Subcutaneous abdominal adipose tissue (tissue), 5 donors: ENCODE measurements around the gene ANAPC15.

Experiments
- H3K27ac ChIP-seq: one replicate; pipeline ENCODE4 v1.7.0; 2013; ENCODE audit warnings: low read depth, mild to moderate bottlenecking, inconsistent platforms, low read length, moderate library complexity
- H3K27me3 ChIP-seq, 5 donors: one replicate each; pipeline ENCODE4 v1.7.0; 2013; ENCODE audit warnings: low read length in 5 of 5, inconsistent platforms in 1 of 5; ENCODE audit not compliant: control insufficient read depth in 5 of 5, insufficient read depth in 4 of 5
- H3K36me3 ChIP-seq, 5 donors: one replicate each; pipeline ENCODE4 v1.7.0; 2013; ENCODE audit warnings: low read length in 5 of 5; ENCODE audit not compliant: control insufficient read depth in 5 of 5, insufficient read depth in 5 of 5
- H3K4me1 ChIP-seq, 5 donors: one replicate each; pipeline ENCODE4 v1.7.0; 2013; ENCODE audit warnings: low read length in 5 of 5, mild to moderate bottlenecking in 3 of 5, moderate library complexity in 1 of 5; ENCODE audit not compliant: control insufficient read depth in 5 of 5, insufficient read depth in 5 of 5
- H3K4me3 ChIP-seq, 5 donors: one replicate each; pipeline ENCODE4 v1.7.0; 2013; ENCODE audit warnings: low read length in 5 of 5, low read depth in 1 of 5
- H3K9ac ChIP-seq, 5 donors: one replicate each; pipeline ENCODE4 v1.7.0; 2013; ENCODE audit warnings: low read length in 5 of 5, mild to moderate bottlenecking in 4 of 5, moderate library complexity in 3 of 5
- H3K9me3 ChIP-seq, 5 donors: one replicate each; pipeline ENCODE4 v1.7.0; 2013; ENCODE audit warnings: low read length in 5 of 5; ENCODE audit not compliant: control insufficient read depth in 5 of 5
- donor health status: healthy.
- donor health status: healthy.
- donor health status: healthy.
- donor health status: healthy.
- donor health status: healthy.

The ANAPC15 gene

DNA sequence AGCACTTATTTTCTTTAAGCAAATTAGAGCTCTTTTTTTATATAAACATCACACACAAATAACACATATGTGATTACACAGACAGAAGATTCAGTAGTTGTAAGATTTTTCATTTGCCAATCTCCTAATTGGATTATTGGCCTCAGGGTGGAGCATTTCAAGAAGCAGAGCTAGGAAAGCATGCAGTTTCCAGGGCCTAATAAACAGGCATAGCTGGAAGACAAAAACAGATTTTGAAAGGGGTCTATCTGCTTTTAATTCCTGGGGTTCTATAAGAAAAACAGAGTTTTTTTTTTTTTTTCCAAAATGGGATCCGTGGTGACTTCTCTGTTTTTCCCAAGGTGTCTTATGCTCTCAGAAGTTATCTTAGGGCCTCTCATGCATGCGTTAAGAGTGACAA lies 15.4 kb upstream of the ANAPC15 start:
- Histone ChIP-seq H3K27me3 (no peaks in the 10 kb centered on the region), H3K9me3 (no peaks in the 10 kb centered on the region), H3K4me1 (peaks cover 0 to 1% (median 0%) of the 10 kb centered on the region in 5 donors), H3K36me3 (no peaks in the 10 kb centered on the region), H3K9ac (no peak overlapping the region), H3K27ac (no peak overlapping the region), H3K4me3 (no peak overlapping the region)

DNA sequence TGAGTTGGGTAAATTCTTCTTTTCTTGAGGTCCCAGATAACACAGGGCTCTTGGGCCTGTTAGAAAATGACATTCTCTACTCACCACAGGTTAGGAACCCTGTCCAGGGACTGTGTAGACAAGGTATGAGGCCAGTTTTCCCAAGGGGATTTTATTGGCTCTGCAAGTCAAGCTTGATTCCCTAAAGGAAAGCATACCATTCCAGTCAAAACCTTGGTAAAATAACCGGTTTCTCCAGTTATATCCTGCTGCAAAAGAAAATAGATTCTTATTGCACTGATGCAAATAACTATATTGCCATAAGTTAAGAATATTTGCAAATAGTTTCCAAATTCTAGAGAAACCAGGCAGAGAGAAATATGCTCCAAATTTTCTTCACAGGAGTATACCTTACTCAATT lies 13.5 kb upstream of the ANAPC15 start:
- no peaks in the 10 kb centered on the region for H3K4me1 ChIP-seq
- no peaks in the 10 kb centered on the region for H3K9me3 ChIP-seq
- H3K36me3 ChIP-seq: no peaks in the 10 kb centered on the region
- H3K27me3 ChIP-seq: no peaks in the 10 kb centered on the region
- no peak overlapping the region for H3K27ac ChIP-seq
- H3K4me3 ChIP-seq: no peak overlapping the region
- no peak overlapping the region for H3K9ac ChIP-seq

DNA sequence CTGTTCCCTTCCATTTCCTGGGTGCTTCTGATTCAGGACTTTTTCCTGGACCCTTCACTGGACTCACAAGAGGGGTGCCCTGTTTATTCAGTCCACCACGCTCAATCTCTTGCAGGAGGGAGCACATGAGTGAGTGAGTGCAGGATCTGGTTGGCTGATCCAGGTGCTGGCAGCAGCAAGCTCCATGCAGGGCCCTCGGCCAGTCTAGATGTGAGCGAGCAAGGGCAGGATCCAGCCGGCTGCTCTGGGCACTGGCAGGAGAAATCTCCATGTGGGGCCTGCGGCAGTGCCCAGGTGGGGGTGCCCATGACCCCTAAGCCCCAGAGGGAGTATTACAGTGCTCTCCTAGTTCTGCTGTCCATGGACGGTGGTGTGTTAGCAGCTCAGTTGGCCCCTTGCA lies 11.6 kb upstream of the ANAPC15 start:
- Histone ChIP-seq H3K36me3 (no peaks in the 10 kb centered on the region), H3K9ac (no peak overlapping the region), H3K4me3 (no peak overlapping the region), H3K4me1 (peaks cover 0 to 6% (median 0%) of the 10 kb centered on the region in 5 donors), H3K9me3 (no peaks in the 10 kb centered on the region), H3K27me3 (peaks cover 0 to 2% (median 0%) of the 10 kb centered on the region in 5 donors), H3K27ac (no peak overlapping the region)

DNA sequence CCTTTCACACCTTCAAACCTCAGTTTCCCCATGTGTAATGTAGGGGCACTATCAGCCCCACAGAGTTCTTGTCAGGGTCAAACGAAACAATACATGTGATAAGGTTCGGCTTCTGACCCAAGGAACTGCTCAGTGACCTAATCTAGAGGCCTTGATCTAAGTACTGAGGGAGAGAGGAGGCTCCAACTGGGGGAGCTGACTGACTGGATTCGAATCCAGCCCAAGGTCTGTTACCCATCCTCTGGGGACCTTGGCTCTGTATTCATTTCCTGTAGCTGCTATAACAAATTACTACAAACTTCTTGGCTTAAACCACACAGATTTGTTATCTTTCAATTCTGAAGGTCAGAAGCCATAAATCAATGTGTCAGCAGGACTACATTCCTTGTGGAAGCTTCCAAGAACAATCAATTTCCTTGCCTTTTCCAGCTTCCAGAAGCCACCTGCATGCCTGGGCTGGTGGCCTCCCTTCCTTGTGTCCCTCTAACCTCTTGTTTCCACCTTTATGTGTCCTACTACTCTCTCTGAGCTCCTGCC lies 10.7 kb upstream of the ANAPC15 start:
- Histone ChIP-seq H3K27me3 (peaks cover 0 to 2% (median 0%) of the 10 kb centered on the region in 5 donors), H3K27ac (no peak overlapping the region), H3K9me3 (no peaks in the 10 kb centered on the region), H3K4me1 (peaks cover 0 to 13% (median 0%) of the 10 kb centered on the region in 5 donors), H3K36me3 (no peaks in the 10 kb centered on the region), H3K9ac (no peak overlapping the region), H3K4me3 (no peak overlapping the region)

DNA sequence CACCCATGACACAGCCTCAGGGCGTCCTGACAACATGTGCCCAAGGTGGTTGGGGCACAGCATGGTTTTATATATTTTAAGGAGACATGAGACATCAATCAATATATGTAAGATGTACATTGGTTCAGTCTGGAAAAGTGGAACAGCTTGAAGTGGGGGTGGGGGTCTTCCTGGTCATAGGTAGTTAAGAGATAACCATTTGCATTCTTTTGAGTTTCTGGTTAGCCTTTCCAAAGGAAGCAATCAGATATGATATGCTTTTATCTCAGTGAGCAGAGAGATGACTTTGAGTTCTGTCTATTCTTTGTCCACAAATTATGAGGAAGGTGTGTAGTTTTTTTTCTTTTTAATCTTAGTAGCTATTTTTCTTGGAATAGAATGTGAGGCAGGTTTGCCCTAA lies 10.1 kb upstream of the ANAPC15 start:
- Histone ChIP-seq H3K9ac (no peak overlapping the region), H3K27me3 (peaks cover 0 to 2% (median 0%) of the 10 kb centered on the region in 5 donors), H3K9me3 (no peaks in the 10 kb centered on the region), H3K4me3 (no peak overlapping the region), H3K27ac (no peak overlapping the region), H3K36me3 (no peaks in the 10 kb centered on the region), H3K4me1 (peaks cover 0 to 13% (median 0%) of the 10 kb centered on the region in 5 donors)

DNA sequence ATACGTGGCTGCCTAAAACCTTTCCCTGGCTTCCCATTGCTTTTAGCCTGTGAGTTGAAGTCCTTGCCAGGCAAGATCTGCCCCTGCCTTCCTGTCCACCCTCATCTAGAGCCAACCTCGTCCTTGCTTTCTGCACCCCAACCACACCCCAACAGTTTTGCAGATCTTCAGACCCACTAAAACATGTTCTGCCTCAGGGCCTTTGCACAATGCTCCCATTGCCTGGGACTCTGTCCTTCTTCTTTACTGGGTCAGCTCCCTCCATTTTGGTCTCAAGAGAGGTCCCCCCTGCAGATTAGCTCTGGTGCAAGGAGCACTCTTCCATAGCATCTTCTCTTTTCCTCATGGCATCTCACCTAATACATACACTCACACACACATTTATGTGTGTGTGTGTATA lies 8.4 kb upstream of the ANAPC15 start:
- Histone ChIP-seq H3K4me1 (peaks cover 0 to 13% (median 0%) of the 10 kb centered on the region in 5 donors), H3K9ac (no peak overlapping the region), H3K9me3 (no peaks in the 10 kb centered on the region), H3K4me3 (no peak overlapping the region), H3K27ac (no peak overlapping the region), H3K27me3 (peaks cover 0 to 5% (median 0%) of the 10 kb centered on the region in 5 donors), H3K36me3 (no peaks in the 10 kb centered on the region)

DNA sequence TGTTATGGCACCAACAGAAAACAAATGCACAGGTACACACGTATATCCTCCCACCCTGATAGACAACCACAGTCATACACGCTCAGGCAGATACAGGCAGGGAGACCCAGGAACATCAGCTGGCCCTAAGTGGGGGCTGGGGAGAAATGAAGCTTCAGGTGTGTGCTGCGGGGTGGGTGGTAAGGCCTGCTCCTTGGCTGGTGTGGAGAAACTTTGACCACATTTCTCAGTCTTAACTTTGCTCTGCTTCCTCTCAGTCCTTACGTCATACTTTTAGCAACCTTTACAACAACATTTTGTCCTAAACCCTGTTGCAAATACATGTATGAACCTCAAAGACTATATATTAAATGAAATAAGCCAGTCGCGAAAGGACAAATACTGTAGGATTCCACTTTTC lies 6.7 kb upstream of the ANAPC15 start:
- no peaks in the 10 kb centered on the region for H3K36me3 ChIP-seq
- peaks cover 0 to 13% (median 0%) of the 10 kb centered on the region in 5 donors for H3K4me1 ChIP-seq
- H3K9ac ChIP-seq: no peak overlapping the region
- no peaks in the 10 kb centered on the region for H3K9me3 ChIP-seq
- peak overlapping the region in 1 of 5 donors; percentile 32 for H3K4me3 ChIP-seq
- H3K27ac ChIP-seq: no peak overlapping the region
- peaks cover 0 to 5% (median 0%) of the 10 kb centered on the region in 5 donors for H3K27me3 ChIP-seq

DNA sequence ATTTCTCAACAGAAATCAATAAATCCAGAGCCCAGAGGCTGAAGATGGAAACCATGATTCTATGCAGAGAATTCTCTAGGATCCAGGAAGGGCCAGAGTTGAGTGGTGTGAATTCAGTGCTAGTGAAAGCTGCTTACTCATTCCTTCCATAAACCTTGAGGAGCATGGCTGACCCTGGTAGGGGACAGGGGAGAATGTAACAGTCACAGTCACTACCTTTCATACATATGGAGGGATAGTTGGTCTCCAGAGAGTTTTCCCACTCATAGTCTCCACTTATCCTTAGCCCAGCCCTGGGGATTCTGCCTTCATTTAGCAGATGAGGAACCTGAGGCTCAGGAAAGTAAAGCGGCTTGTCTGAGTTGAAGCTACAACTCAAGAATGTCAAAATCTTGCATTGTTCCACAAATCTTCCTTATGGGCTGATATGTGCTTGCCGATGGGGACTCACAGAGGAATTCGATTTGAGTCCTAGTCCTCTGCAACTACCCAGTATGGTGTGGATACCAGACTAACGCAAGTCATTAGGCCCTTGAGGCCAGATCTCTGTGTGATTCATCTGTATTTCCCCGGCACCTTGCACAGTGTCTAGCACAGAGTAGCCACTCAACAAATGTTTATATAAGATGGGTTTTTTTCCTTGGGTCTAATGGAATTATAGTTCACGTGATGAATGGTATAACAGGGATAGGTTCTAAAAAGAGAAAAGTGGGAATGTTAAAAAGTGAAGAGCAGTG lies 3.7 kb upstream of the ANAPC15 start:
- H3K27ac ChIP-seq: no peak overlapping the region
- peaks cover 5 to 29% (median 15%) of the 10 kb centered on the region in 5 donors for H3K4me1 ChIP-seq
- peaks cover 0 to 5% (median 0%) of the 10 kb centered on the region in 5 donors for H3K27me3 ChIP-seq
- H3K9me3 ChIP-seq: no peaks in the 10 kb centered on the region
- H3K9ac ChIP-seq: no peak overlapping the region
- H3K4me3 ChIP-seq: no peak overlapping the region
- no peaks in the 10 kb centered on the region for H3K36me3 ChIP-seq

DNA sequence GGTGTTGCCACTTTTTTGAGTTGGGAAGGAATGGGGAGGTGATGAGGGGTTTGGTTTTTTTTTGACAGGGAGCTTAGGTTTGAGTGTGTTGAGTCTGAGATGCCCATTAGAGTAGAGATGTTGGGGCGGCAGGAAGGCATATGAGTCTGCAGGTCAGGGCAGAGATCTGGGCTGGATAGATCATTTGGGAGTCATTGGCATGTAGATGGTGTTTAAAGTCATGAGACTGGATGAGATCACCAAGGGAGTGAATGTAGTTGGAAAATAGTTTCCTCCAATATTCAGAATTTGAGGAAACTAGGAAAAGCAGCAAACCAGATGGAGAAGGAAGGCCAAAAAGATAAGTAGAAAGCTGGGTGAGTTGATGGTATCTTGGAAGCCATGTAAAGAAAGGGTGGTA lies 2.1 kb upstream of the ANAPC15 start:
- no peaks in the 10 kb centered on the region for H3K9me3 ChIP-seq
- H3K9ac ChIP-seq: no peak overlapping the region
- H3K27ac ChIP-seq: no peak overlapping the region
- peaks cover 0 to 3% (median 0%) of the 10 kb centered on the region in 5 donors for H3K27me3 ChIP-seq
- H3K4me3 ChIP-seq: no peak overlapping the region
- H3K4me1 ChIP-seq: peaks cover 5 to 29% (median 18%) of the 10 kb centered on the region in 5 donors
- peaks cover 0 to 6% (median 3%) of the 10 kb centered on the region in 5 donors for H3K36me3 ChIP-seq

DNA sequence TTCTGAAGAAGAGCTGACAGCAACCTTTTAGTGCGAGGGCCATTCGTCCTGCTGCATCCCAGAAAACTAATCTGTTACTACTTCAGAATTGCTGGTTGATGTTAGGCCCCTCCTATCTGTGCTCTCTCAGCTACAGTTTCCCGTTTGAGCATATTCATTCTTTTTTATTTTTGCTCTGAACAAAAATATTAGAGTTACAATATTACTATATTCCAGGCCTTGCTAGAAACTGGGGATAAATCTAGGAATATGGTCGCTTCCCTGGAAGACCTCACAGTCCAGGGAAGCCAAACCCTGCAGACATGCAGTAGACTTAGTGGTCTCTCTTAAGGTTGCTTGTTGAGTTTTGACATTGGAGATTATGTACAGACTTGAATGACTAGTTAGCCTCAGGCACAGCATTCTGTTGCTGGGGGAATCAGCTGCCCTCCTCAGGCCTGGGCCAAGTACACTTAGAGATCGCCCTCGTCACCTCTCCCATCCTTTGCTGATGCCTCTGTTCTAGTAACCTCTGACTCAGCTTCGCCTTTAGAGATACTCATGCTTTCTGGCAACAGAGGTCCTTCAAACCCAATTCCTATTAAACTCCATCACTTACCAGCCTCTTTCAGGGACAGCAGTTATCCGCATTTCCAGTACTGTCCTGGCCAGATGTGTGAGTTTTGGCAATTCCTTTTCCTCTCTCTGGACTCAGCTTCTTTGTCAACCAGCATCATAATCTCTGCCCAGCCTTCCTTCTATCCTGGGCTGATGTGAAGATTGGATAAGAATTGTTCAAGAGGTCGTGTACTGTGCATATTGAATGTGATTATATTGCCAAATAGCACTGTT lies 698 bp upstream of the ANAPC15 start:
- Histone ChIP-seq H3K27ac (peak overlapping the region; percentile 96), H3K4me3 (peak overlapping the region; percentile 74 to 93 (median 87)), H3K9me3 (no peaks in the 10 kb centered on the region), H3K4me1 (peaks cover 5 to 18% (median 14%) of the 10 kb centered on the region in 5 donors), H3K9ac (peak overlapping the region; percentile 85 to 95 (median 89)), H3K27me3 (peaks cover 0 to 3% (median 0%) of the 10 kb centered on the region in 5 donors), H3K36me3 (peaks cover 0 to 10% (median 8%) of the 10 kb centered on the region in 5 donors)
